HG03103 (cell line): Measurements from ENCODE around the gene VPS33B.
"Not testable (repeated sequence)": the region's sequence is repeated elsewhere in the genome, so short reads cannot be mapped to it uniquely, and the experiment has no call there.

Experiments used
- ATAC-seq: cut with Tn5 transposase; IDR thresholded peaks from one replicate; pipeline ENCODE4 v1.9.1; 2021; ENCODE audit warnings: low read depth; ENCODE audit not compliant: unreplicated experiment

VPS33B gene

GRCh38 chr15:91032919-91033803 is 10.8 kb upstream of the VPS33B start:
- no peak for ATAC-seq

GRCh38 chr15:91031796-91032195 is 9.4 kb upstream of the VPS33B start:
- no peak for ATAC-seq

- no peak for ATAC-seq
Observed at GRCh38 chr15:91027677-91028076, 5.3 kb upstream of the VPS33B start.

GRCh38 chr15:91023720-91024119 is 1.3 kb upstream of the VPS33B start:
- no peak for ATAC-seq

- no peak for ATAC-seq
Observed at GRCh38 chr15:91022832-91023129, 387 bp upstream of the VPS33B start.

GRCh38 chr15:91021516-91022074 is 799 bp downstream of the VPS33B start:
- ATAC-seq: no peak

GRCh38 chr15:91018158-91018557 is 4.2 kb downstream of the VPS33B start:
- no peak for ATAC-seq

GRCh38 chr15:91017716-91018115 is 4.7 kb downstream of the VPS33B start:
- no peak for ATAC-seq

GRCh38 chr15:91013701-91014100 is 8.7 kb downstream of the VPS33B start:
- not testable (repeated sequence) for ATAC-seq

GRCh38 chr15:91007266-91007665 is 15.1 kb downstream of the VPS33B start:
- no peak for ATAC-seq

GRCh38 chr15:91001209-91001608 is 21.2 kb downstream of the VPS33B start:
- ATAC-seq: no peak

GRCh38 chr15:90998737-90999136 is 23.7 kb downstream of the VPS33B start:
- no peak for ATAC-seq

GRCh38 chr15:90994417-90995311 is 27.7 kb downstream of the VPS33B start, which contains the start of gene PRC1:
Gene PRC1 (minus strand): TSS chr15:90994535. CDS start chr15:90994417, 118 bp downstream.
- ATAC-seq: peak; percentile 96

GRCh38 chr15:90994059-90994416 is 28.4 kb downstream of the VPS33B start:
- ATAC-seq: peak; percentile 1

GRCh38 chr15:90991587-90992285 is 30.7 kb downstream of the VPS33B start:
- no peak for ATAC-seq

GRCh38 chr15:90990446-90990845 is 31.9 kb downstream of the VPS33B start:
- ATAC-seq: no peak

GRCh38 chr15:90989040-90989768 is 33.2 kb downstream of the VPS33B start:
- no peak for ATAC-seq

GRCh38 chr15:90988296-90988695 is 34.1 kb downstream of the VPS33B start:
- no peak for ATAC-seq

GRCh38 chr15:90987561-90988141 is 34.7 kb downstream of the VPS33B start:
- no peak for ATAC-seq
